H1 (cell line): ENCODE measurements around the gene PIF1. TPM values are rescaled to one million over a fixed set of nuclear protein-coding genes. Genes with fewer than 3 reads are reported as not detected.
"Not testable (repeated sequence)": the region's sequence is repeated elsewhere in the genome, so short reads cannot be mapped to it uniquely, and the experiment has no call there.

ENCODE experiments used
- CTCF ChIA-PET: fragments of 300-600 bp; sonication (Branson Sonifier 250); formaldehyde crosslinking; loops from one replicate; lab custom pipeline; 2021; ENCODE audit not compliant: partially characterized antibody; lab: Charles Lee
- POLR2A ChIA-PET: fragments of 300-600 bp; sonication (Branson Sonifier 250); formaldehyde crosslinking; loops from one replicate; lab custom pipeline; 2021; ENCODE audit warnings: inconsistent platforms; ENCODE audit not compliant: partially characterized antibody; lab: Charles Lee
- DNase-seq, 2 experiments: peaks; one replicate each; pipeline versions ENCODE4 v3.0.0 to v3.0.0-alpha.2; 2010 to 2022; ENCODE audit warnings: low spot score in 2 of 2, low read depth in 1 of 2, mixed read lengths in 1 of 2
- FAIRE-seq: peaks from 2 replicates; lab custom pipeline; 2011; peaks lifted over from hg19 to GRCh38; lab: Jason Lieb, UNC
- H2AFZ ChIP-seq: 2 replicates; pipeline ENCODE4 v1.8.1; 2012; ENCODE audit warnings: low read length, inconsistent platforms
- H2AK5ac ChIP-seq: 2 replicates; pipeline ENCODE4 v1.6.1; 2013; ENCODE audit warnings: low read depth, low read length
- H2BK120ac ChIP-seq: replicated peaks from 2 replicates; pipeline ENCODE3; 2013; ENCODE audit warnings: low read depth, low read length, inconsistent platforms
- H2BK12ac ChIP-seq: 2 replicates; pipeline ENCODE4 v1.6.1; 2013; ENCODE audit warnings: low read depth, low read length
- H2BK15ac ChIP-seq: 2 replicates; pipeline ENCODE4 v1.6.1; 2013; ENCODE audit warnings: low read length
- H2BK20ac ChIP-seq: 2 replicates; pipeline ENCODE4 v1.6.1; 2013; ENCODE audit warnings: low read length
- H2BK5ac ChIP-seq: 2 replicates; pipeline ENCODE4 v1.6.1; 2013; ENCODE audit warnings: low read depth, low read length
- H3K14ac ChIP-seq: 2 replicates; pipeline ENCODE4 v1.6.1; 2013; ENCODE audit warnings: inconsistent platforms; ENCODE audit not compliant: insufficient read length
- H3K18ac ChIP-seq: 2 replicates; pipeline ENCODE4 v1.6.1; 2013; ENCODE audit warnings: low read length; ENCODE audit errors: extremely low read depth
- H3K23ac ChIP-seq: 2 replicates; pipeline ENCODE4 v1.6.1; 2013; ENCODE audit warnings: inconsistent platforms; ENCODE audit not compliant: insufficient read length
- H3K23me2 ChIP-seq: 2 replicates; pipeline ENCODE4 v1.6.1; 2013; ENCODE audit warnings: low read depth, low read length
- H3K27ac ChIP-seq: 2 replicates; pipeline ENCODE4 v1.6.1; 2011; ENCODE audit warnings: low read depth, low read length, inconsistent platforms
- H3K27me3 ChIP-seq, 4 experiments: replicated peaks in 1 of 4; 1 replicate in 1 of 4; 2 replicates in 3 of 4; pipeline versions ENCODE4 v1.6.1 to v1.8.1; 2011 to 2013; ENCODE audit warnings: low read length in 3 of 4, mild to moderate bottlenecking in 3 of 4, inconsistent platforms in 2 of 4, mixed read lengths in 2 of 4, moderate library complexity in 1 of 4; ENCODE audit not compliant: control insufficient read depth in 3 of 4, insufficient read depth in 3 of 4; ENCODE audit errors: extremely low read depth in 1 of 4
- H3K36me3 ChIP-seq, 4 experiments: 2 replicates each; pipeline versions ENCODE4 v1.6.1 to v1.8.1; 2011 to 2013; ENCODE audit warnings: mild to moderate bottlenecking in 4 of 4, low read length in 3 of 4, moderate library complexity in 2 of 4, control low read depth in 1 of 4, inconsistent platforms in 1 of 4; ENCODE audit not compliant: insufficient read depth in 4 of 4, control insufficient read depth in 2 of 4
- H3K4ac ChIP-seq: replicated peaks from 2 replicates; pipeline ENCODE3; 2013; ENCODE audit warnings: low read length, low read depth, mixed read lengths, inconsistent platforms; ENCODE audit not compliant: insufficient read length
- H3K4me1 ChIP-seq, 4 experiments: replicated peaks in 1 of 4; 1 replicate in 1 of 4; 2 replicates in 3 of 4; pipeline versions ENCODE4 v1.6.1 to v1.8.1; 2011 to 2013; ENCODE audit warnings: low read length in 3 of 4, inconsistent platforms in 2 of 4, mixed read lengths in 1 of 4; ENCODE audit not compliant: insufficient read depth in 4 of 4, control insufficient read depth in 3 of 4
- H3K4me2 ChIP-seq, 2 experiments: 2 replicates each; pipeline versions ENCODE4 v1.6.1 to v1.8.1; 2011 to 2013; ENCODE audit warnings: low read depth in 2 of 2, low read length in 2 of 2, control low read depth in 1 of 2, inconsistent platforms in 1 of 2, mild to moderate bottlenecking in 1 of 2; ENCODE audit not compliant: insufficient read depth in 1 of 2
- H3K4me3 ChIP-seq, 4 experiments: fragments of 200-600, 300-600 bp in 1 of 4; sonication (generic), shearing (Covaris generic), sonication (Bioruptor Twin) in 1 of 4; 2 replicates each; pipeline versions ENCODE4 v1.5.1 to v1.8.1; 2011 to 2016; ENCODE audit warnings: low read length in 4 of 4, low read depth in 3 of 4, control low read depth in 2 of 4, inconsistent platforms in 2 of 4, mild to moderate bottlenecking in 2 of 4, mixed read lengths in 1 of 4, moderate library complexity in 1 of 4; ENCODE audit not compliant: insufficient read depth in 2 of 4; ENCODE audit errors: extremely low read depth in 1 of 4
- H3K56ac ChIP-seq: replicated peaks from 2 replicates; pipeline ENCODE3; 2013; ENCODE audit warnings: low read depth, mild to moderate bottlenecking, mixed read lengths, low read length, inconsistent platforms; ENCODE audit not compliant: insufficient read length
- H3K79me1 ChIP-seq: 2 replicates; pipeline ENCODE4 v1.6.1; 2013; ENCODE audit warnings: low read depth, low read length, control low read depth
- H3K79me2 ChIP-seq, 2 experiments: 2 replicates each; pipeline versions ENCODE4 v1.6.1 to v1.8.1; 2012 to 2013; ENCODE audit warnings: low read length in 2 of 2, mild to moderate bottlenecking in 2 of 2, inconsistent platforms in 1 of 2; ENCODE audit not compliant: insufficient read depth in 2 of 2, control insufficient read depth in 1 of 2
- H3K9ac ChIP-seq, 4 experiments: replicated peaks in 1 of 4; 1 replicate in 1 of 4; 2 replicates in 3 of 4; pipeline versions ENCODE4 v1.6.1 to v1.8.1; 2011 to 2013; ENCODE audit warnings: low read depth in 3 of 4, low read length in 3 of 4, control low read depth in 2 of 4, mild to moderate bottlenecking in 2 of 4, moderate library complexity in 2 of 4, inconsistent platforms in 1 of 4; ENCODE audit errors: extremely low read depth in 1 of 4
- H3K9me3 ChIP-seq, 2 experiments: 2 replicates each; pipeline versions ENCODE4 v1.6.1 to v1.8.1; 2012 to 2013; ENCODE audit warnings: mild to moderate bottlenecking in 2 of 2, moderate library complexity in 2 of 2, control low read depth in 1 of 2, inconsistent platforms in 1 of 2, low read depth in 1 of 2, low read length in 1 of 2, mixed read lengths in 1 of 2; ENCODE audit not compliant: insufficient read depth in 2 of 2
- H4K20me1 ChIP-seq, 2 experiments: replicated peaks in 1 of 2; 2 replicates each; pipeline versions ENCODE3 to v1.8.1; 2011 to 2013; ENCODE audit warnings: inconsistent platforms in 2 of 2, low read length in 2 of 2, mild to moderate bottlenecking in 1 of 2; ENCODE audit not compliant: insufficient read depth in 2 of 2, control insufficient read depth in 1 of 2
- H4K5ac ChIP-seq: 2 replicates; pipeline ENCODE4 v1.6.1; 2013; ENCODE audit warnings: low read length, low read depth, mixed read lengths, inconsistent platforms; ENCODE audit not compliant: insufficient read length
- H4K8ac ChIP-seq: 2 replicates; pipeline ENCODE4 v1.8.0; 2013; ENCODE audit warnings: mild to moderate bottlenecking, moderate library complexity, low read length, inconsistent platforms; ENCODE audit not compliant: insufficient read depth; ENCODE audit errors: extremely low read depth
- H4K91ac ChIP-seq: replicated peaks from 2 replicates; pipeline ENCODE3; 2013; ENCODE audit warnings: low read length, mixed read lengths, inconsistent platforms; ENCODE audit not compliant: insufficient read length
- CEBPB ChIP-seq: IDR thresholded peaks from 2 replicates; pipeline ENCODE4 v1.6.1; 2012; ENCODE audit warnings: low read depth, low read length
- WGBS, 2 experiments: shearing (Covaris generic) in 1 of 2; methylation state at CpG; one replicate each; pipeline versions ENCODE4 v1.1.6 to v1.1.7; 2013 to 2015; ENCODE audit warnings: low lambda C conversion rate in 2 of 2, mixed read lengths in 2 of 2, inconsistent platforms in 1 of 2, low coverage in 1 of 2, missing lambda C conversion rate in 1 of 2; ENCODE audit not compliant: insufficient replicate concordance in 2 of 2, insufficient coverage in 1 of 2, insufficient read length in 1 of 2; ENCODE audit errors: extremely low coverage in 1 of 2, missing lambda C conversion rate in 1 of 2; 5-methylcytosine and 5-hydroxymethylcytosine counted together
- polyA plus RNA-seq, 7 experiments: library from polyadenylated mRNA; depleted of rRNA in 3 of 7; stranded (reverse) in 5 of 7; unstranded in 2 of 7; fragments of >200 nt in 5 of 7; fragments of 200-250 nt in 2 of 7; gene quantifications; 1 replicate in 5 of 7; 2 replicates in 1 of 7; 4 replicates in 1 of 7; pipeline versions ENCODE4 v1.2.1 to v1.2.3, GENCODE V29; 2011 to 2013; ENCODE audit warnings: missing spikeins in 2 of 7, mixed read lengths in 2 of 7
- total RNA-seq: library from RNA; stranded (reverse); fragmentation: NEBNext Ultra II Directional; extraction: Animal tissue kit (Norgen Biotek cat#: 25700); gene quantifications from 2 replicates; pipeline ENCODE4 v1.2.1, GENCODE V29; 2021

PIF1 gene
- total and polyA plus RNA-seq, 2 of the 8 experiments (the other 6 are each of a cell fraction or from before 2014, with no cell fraction given) = 73.3 to 138 TPM

GRCh38 chr15:64814965-64815364 lies 10.5 kb downstream of the PIF1 start:
- H3K9ac ChIP-seq, H2BK120ac ChIP-seq, H3K27ac ChIP-seq, DNase-seq, H4K20me1 ChIP-seq, H4K5ac ChIP-seq, H3K23me2 ChIP-seq, H3K4me2 ChIP-seq, H3K18ac ChIP-seq, H2BK5ac ChIP-seq, H3K56ac ChIP-seq, H3K79me2 ChIP-seq, H3K23ac ChIP-seq, H2BK20ac ChIP-seq, H3K27me3 ChIP-seq, H4K91ac ChIP-seq, H2AK5ac ChIP-seq, H3K14ac ChIP-seq, H3K9me3 ChIP-seq, H2AFZ ChIP-seq, H4K8ac ChIP-seq, H2BK15ac ChIP-seq, H2BK12ac ChIP-seq, H3K4me3 ChIP-seq, H3K79me1 ChIP-seq, FAIRE-seq, H3K4ac ChIP-seq: not testable (repeated sequence)
- peak; percentile 77 for TF ChIP-seq CEBPB
- 98% methylated on average over 4 of the region's 4 CpGs; no CpG with 5 or more reads in 1 of the 2 experiments for WGBS, 2 experiments
- Histone ChIP-seq H3K36me3 (peaks cover 13 to 36% (median 29%) of the 10 kb centered on the region in 4 experiments), H3K4me1 (peaks cover 17 to 24% (median 18%) of the 10 kb centered on the region in 4 experiments)
- ChIA-PET CTCF (interaction anchor here (0.8 to 25.0 kb wide), 11 partner anchors 9 to 194 kb away, joined by 3 to 883 read pairs (median 4); no protein-coding TSS in a partner anchor), POLR2A (interaction anchor here (0.6 to 24.9 kb wide), 18 partner anchors 2 to 547 kb away, joined by 3 to 748 read pairs (median 5); partner anchors contain the start of genes PIF1, PLEKHO2 and RBPMS2)
